Panc1 (cell line): ENCODE data around the gene NUBP2. TPM values are rescaled to one million over a fixed set of nuclear protein-coding genes. Genes with fewer than 3 reads are reported as not detected.

Experiments used
- ATAC-seq: fragments of 200-7000 bp; cut with Tn5 transposase; 2 replicates; pipeline ENCODE4 v1.9.1; 2020; ENCODE audit warnings: mild to moderate bottlenecking, moderate library complexity
- BruUV-seq: library from RNA; stranded (reverse); fragments of 400-500 nt; replicated peaks from 2 replicates; lab custom pipeline; 2021; lab: Mats Ljungman, UMichigan
- CTCF ChIA-PET: fragments of 300-600 bp; sonication (Branson Sonifier 250); formaldehyde crosslinking; loops from one replicate; lab custom pipeline; 2022; ENCODE audit warnings: antibody characterized with exemption; lab: Charles Lee
- POLR2A ChIA-PET: fragments of 300-600 bp; sonication (Branson Sonifier 250); formaldehyde crosslinking; loops from one replicate; lab custom pipeline; 2022; ENCODE audit warnings: antibody characterized with exemption; lab: Charles Lee
- DNase-seq: peaks from one replicate; pipeline ENCODE4 v3.0.0-alpha.2; 2010; ENCODE audit warnings: low read depth, low spot score
- H3K27ac ChIP-seq: 2 replicates; pipeline ENCODE4 v1.5.1; 2011; ENCODE audit warnings: mild to moderate bottlenecking, low read length, inconsistent platforms
- H3K27me3 ChIP-seq: fragments of 200-500 bp; sonication (Bioruptor generic); 2 replicates; pipeline ENCODE4 v1.6.0; 2014; ENCODE audit warnings: low read length, inconsistent platforms; ENCODE audit not compliant: control insufficient read depth, insufficient read depth
- H3K36me3 ChIP-seq: fragments of 200-500 bp; sonication (Bioruptor generic); 2 replicates; pipeline ENCODE4 v1.5.1; 2014; ENCODE audit warnings: inconsistent platforms, mild to moderate bottlenecking, low read length, moderate library complexity; ENCODE audit not compliant: control insufficient read depth, insufficient read depth
- H3K4me1 ChIP-seq: 2 replicates; pipeline ENCODE4 v1.5.1; 2011; ENCODE audit warnings: inconsistent platforms, mild to moderate bottlenecking, low read length, moderate library complexity; ENCODE audit not compliant: control insufficient read depth, insufficient read depth
- H3K4me3 ChIP-seq, 2 experiments: 2 replicates each; pipeline ENCODE4 v1.5.1; 2011 to 2012; ENCODE audit warnings: low read depth in 2 of 2, low read length in 2 of 2, mild to moderate bottlenecking in 2 of 2, inconsistent platforms in 1 of 2, moderate library complexity in 1 of 2
- H3K9me3 ChIP-seq: fragments of 200-500 bp; sonication (Bioruptor generic); 2 replicates; pipeline ENCODE4 v1.5.1; 2014; ENCODE audit warnings: low read depth, mild to moderate bottlenecking, inconsistent platforms, low read length, moderate library complexity; ENCODE audit not compliant: control insufficient read depth, insufficient read depth
- POLR2AphosphoS5 ChIP-seq: IDR thresholded peaks from 2 replicates; pipeline ENCODE4 v1.6.1; 2012; ENCODE audit warnings: mild to moderate bottlenecking, low read depth, low read length, moderate library complexity
- SIN3A ChIP-seq: IDR thresholded peaks from 2 replicates; pipeline ENCODE4 v1.6.1; 2012; ENCODE audit warnings: low read depth, mild to moderate bottlenecking, low read length, moderate library complexity, borderline replicate concordance; ENCODE audit not compliant: insufficient read depth
- TCF7L2 ChIP-seq: IDR thresholded peaks from 2 replicates; pipeline ENCODE4 v1.6.1; 2011; ENCODE audit warnings: mild to moderate bottlenecking, low read depth, low read length, inconsistent platforms
- in situ Hi-C: cut with HindIII; loops from 2 replicates; pipeline ENCODE4 v1.10.0; 2016; ENCODE audit warnings: low sequenced_read_pairs, low pct_unique_long_range_greater_than_20kb
- intact Hi-C: fragments of 100-400 bp; cut with micrococcal nuclease; formaldehyde crosslinking; loops from one replicate; pipeline ENCODE4 v1.10.0; 2022; ENCODE audit not compliant: unreplicated experiment
- total RNA-seq: library from RNA; stranded (reverse); gene quantifications from one replicate; pipeline ENCODE4 v1.2.1, GENCODE V29; 2021; ENCODE audit not compliant: unreplicated experiment
- TF ChIP-seq, protein P1 (sequence below), 2 experiments: IDR thresholded peaks; 2 replicates each; pipeline ENCODE4 v1.6.1; 2011 to 2012; ENCODE audit warnings: low read depth in 2 of 2, control low read depth in 1 of 2, low read length in 1 of 2, mild to moderate bottlenecking in 1 of 2, moderate library complexity in 1 of 2; ENCODE audit not compliant: insufficient read depth in 1 of 2
- TF ChIP-seq, protein P2 (sequence below): fragments of 450-650 bp; IDR thresholded peaks from 2 replicates; pipeline ENCODE4 v1.5.1; 2017; ENCODE audit warnings: mild to moderate bottlenecking

NUBP2 gene
- total RNA-seq, 1 experiment from 2014 or later, result 85.8 TPM

DNA sequence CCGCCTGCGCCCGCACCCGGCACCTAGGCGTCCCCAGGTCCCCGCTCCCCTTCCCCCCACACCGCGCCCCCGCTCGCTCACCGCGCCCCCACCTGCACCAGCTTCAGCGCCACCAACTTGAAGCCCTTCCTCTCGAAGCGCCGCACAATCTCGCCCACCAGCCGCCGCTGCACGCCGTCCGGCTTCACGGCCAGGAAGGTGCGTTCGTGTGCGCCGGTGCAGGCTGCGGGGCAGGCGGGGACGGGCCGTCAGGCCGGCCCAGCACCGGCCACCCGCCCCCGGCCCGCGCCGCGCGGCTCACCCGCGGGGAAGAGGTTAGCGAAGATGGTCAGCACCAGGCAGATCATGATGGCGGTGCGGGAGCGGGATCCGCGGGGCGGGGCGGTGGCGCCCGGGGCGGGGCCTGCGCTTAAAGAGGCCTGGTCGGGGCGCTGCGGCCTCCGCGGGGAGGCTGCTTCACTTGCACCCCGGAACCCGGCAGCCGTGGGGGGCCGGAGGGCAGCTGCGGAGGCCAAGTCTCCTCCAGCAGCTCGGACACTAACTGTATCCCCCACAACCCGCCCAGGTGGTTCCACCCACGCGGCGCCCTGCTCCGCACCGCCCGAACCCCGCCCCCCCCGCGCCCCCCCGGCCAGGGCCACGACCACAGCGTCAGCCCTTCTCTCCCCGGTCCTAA, 11.4 kb upstream of the NUBP2 start, which contains the start of gene NME3:
TSS of gene NME3 (minus strand) at position 356 of the 676 bp plus-strand sequence. CDS start at position 347, 9 bp downstream.
- Histone ChIP-seq H3K27me3 (no peaks in the 10 kb centered on the region), H3K27ac (peak within 1 kb of the TSS; percentile 95), H3K36me3 (no peaks in the 10 kb centered on the region; the same call in 1 of the 2 replicates), H3K4me1 (peaks cover 30% of the 10 kb centered on the region), H3K4me3 (peak within 1 kb of the TSS; percentile 60 to 71), H3K9me3 (no peaks in the 10 kb centered on the region)
- DNase-seq (no peak), ATAC-seq (peak; percentile 48)
- TF ChIP-seq, protein P1, sequence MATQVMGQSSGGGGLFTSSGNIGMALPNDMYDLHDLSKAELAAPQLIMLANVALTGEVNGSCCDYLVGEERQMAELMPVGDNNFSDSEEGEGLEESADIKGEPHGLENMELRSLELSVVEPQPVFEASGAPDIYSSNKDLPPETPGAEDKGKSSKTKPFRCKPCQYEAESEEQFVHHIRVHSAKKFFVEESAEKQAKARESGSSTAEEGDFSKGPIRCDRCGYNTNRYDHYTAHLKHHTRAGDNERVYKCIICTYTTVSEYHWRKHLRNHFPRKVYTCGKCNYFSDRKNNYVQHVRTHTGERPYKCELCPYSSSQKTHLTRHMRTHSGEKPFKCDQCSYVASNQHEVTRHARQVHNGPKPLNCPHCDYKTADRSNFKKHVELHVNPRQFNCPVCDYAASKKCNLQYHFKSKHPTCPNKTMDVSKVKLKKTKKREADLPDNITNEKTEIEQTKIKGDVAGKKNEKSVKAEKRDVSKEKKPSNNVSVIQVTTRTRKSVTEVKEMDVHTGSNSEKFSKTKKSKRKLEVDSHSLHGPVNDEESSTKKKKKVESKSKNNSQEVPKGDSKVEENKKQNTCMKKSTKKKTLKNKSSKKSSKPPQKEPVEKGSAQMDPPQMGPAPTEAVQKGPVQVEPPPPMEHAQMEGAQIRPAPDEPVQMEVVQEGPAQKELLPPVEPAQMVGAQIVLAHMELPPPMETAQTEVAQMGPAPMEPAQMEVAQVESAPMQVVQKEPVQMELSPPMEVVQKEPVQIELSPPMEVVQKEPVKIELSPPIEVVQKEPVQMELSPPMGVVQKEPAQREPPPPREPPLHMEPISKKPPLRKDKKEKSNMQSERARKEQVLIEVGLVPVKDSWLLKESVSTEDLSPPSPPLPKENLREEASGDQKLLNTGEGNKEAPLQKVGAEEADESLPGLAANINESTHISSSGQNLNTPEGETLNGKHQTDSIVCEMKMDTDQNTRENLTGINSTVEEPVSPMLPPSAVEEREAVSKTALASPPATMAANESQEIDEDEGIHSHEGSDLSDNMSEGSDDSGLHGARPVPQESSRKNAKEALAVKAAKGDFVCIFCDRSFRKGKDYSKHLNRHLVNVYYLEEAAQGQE (IDR thresholded peaks at IDR 0.05; ENCODE audit: insufficient read depth in 1 of 2, low read depth in 2 of 2, low read length in 1 of 2), result no peak
- peak; percentile 10; the same call in 1 of the 2 replicates for TF ChIP-seq SIN3A
- ChIA-PET POLR2A (no interaction called here), CTCF (no interaction called here)
- intact Hi-C loops (loop anchor here (10.0 kb wide), 1 partner anchor 1087 kb away; the partner anchor contains the start of genes JMJD8 and STUB1), in situ Hi-C loops (no loop called here)
- no TSS peak for BruUV-seq

DNA sequence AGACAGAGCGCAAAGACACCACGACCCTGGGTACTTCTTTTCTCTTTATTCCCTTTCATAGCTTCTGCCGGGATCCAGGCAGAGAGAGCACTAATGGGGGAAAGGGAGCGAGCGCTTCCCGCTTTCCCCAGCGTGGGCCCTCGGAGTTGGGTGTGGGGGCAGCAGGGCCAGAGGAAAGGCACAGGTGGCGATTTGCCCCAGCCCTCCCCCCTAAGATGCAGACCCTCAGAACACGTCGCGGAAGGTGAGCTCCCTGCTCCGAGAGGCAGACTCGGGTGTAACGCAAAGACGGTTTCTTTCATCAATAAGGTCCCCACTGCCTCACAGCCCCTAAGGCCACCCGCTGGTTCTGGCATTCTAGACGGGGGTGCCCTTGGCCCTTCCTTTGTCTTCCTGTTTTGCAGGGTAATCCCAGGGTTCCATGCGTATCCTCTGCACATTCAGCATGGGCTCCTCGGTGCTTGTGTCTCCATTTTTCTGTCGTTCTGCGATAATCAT, 10.8 kb upstream of the NUBP2 start:
- ChIA-PET CTCF (no interaction called here), POLR2A (no interaction called here)
- no peak for DNase-seq
- in situ Hi-C loops (no loop called here), intact Hi-C loops (loop anchor here (10.0 kb wide), 1 partner anchor 1087 kb away; the partner anchor contains the start of genes JMJD8 and STUB1)
- Histone ChIP-seq H3K4me1 (peaks cover 36% of the 10 kb centered on the region), H3K27me3 (no peaks in the 10 kb centered on the region), H3K9me3 (no peaks in the 10 kb centered on the region), H3K4me3 (peak overlapping the region; percentile 60 to 71), H3K36me3 (no peaks in the 10 kb centered on the region; the same call in 1 of the 2 replicates), H3K27ac (peak overlapping the region; percentile 95)
- no peak for ATAC-seq
- TF ChIP-seq SIN3A (no peak), POLR2AphosphoS5 (peak; percentile 61; the same call in 1 of the 2 replicates), TCF7L2 (no peak)
- TF ChIP-seq, protein P2, sequence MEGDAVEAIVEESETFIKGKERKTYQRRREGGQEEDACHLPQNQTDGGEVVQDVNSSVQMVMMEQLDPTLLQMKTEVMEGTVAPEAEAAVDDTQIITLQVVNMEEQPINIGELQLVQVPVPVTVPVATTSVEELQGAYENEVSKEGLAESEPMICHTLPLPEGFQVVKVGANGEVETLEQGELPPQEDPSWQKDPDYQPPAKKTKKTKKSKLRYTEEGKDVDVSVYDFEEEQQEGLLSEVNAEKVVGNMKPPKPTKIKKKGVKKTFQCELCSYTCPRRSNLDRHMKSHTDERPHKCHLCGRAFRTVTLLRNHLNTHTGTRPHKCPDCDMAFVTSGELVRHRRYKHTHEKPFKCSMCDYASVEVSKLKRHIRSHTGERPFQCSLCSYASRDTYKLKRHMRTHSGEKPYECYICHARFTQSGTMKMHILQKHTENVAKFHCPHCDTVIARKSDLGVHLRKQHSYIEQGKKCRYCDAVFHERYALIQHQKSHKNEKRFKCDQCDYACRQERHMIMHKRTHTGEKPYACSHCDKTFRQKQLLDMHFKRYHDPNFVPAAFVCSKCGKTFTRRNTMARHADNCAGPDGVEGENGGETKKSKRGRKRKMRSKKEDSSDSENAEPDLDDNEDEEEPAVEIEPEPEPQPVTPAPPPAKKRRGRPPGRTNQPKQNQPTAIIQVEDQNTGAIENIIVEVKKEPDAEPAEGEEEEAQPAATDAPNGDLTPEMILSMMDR, result no peak
- TSS peak; percentile 98 for BruUV-seq
